SU-DHL-6 (cell line): ENCODE measurements around the gene TWIST2.

Source experiments
- H2AFZ ChIP-seq: fragments of 200-600 bp; sonication (generic); 2 replicates; pipeline ENCODE4 v1.6.1; 2014; ENCODE audit warnings: low read depth, mild to moderate bottlenecking, moderate library complexity, mixed read lengths, antibody characterized with exemption, low read length; ENCODE audit not compliant: severe bottlenecking
- H3F3A ChIP-seq: fragments of 200-600 bp; shearing (Covaris generic); 2 replicates; pipeline ENCODE4 v1.6.0; 2016; ENCODE audit warnings: antibody characterized with exemption, mild to moderate bottlenecking; ENCODE audit not compliant: insufficient read depth
- H3K27ac ChIP-seq: fragments of 200-600 bp; sonication (generic); 2 replicates; pipeline ENCODE4 v1.5.1; 2016; ENCODE audit warnings: low read depth, mild to moderate bottlenecking, low read length, moderate library complexity, mixed read lengths
- H3K27me3 ChIP-seq: fragments of 200-600 bp; sonication (generic), shearing (Covaris generic); 2 replicates; pipeline ENCODE4 v1.6.0; 2014; ENCODE audit warnings: mild to moderate bottlenecking, low read length
- H3K36me3 ChIP-seq: fragments of 200-600 bp; sonication (generic); 2 replicates; pipeline ENCODE4 v1.6.1; 2014; ENCODE audit warnings: mild to moderate bottlenecking, low read length, mixed read lengths
- H3K4me2 ChIP-seq: fragments of 300-600, 200-600 bp; shearing (Covaris generic), sonication (generic); 2 replicates; pipeline ENCODE4 v1.6.0; 2014; ENCODE audit warnings: low read length, low read depth, mild to moderate bottlenecking; ENCODE audit not compliant: poor library complexity, severe bottlenecking
- H3K4me3 ChIP-seq: fragments of 200-600 bp; sonication (generic); 2 replicates; pipeline ENCODE4 v1.5.1; 2014; ENCODE audit warnings: antibody characterized with exemption, low read length, mild to moderate bottlenecking, mixed read lengths; ENCODE audit not compliant: insufficient read depth, poor library complexity, severe bottlenecking
- H3K79me2 ChIP-seq: fragments of 200-600 bp; sonication (generic); 2 replicates; pipeline ENCODE4 v1.6.1; 2014; ENCODE audit warnings: mild to moderate bottlenecking, low read length, moderate library complexity; ENCODE audit not compliant: insufficient read depth
- H3K9ac ChIP-seq: fragments of 200-600 bp; sonication (generic); 2 replicates; pipeline ENCODE4 v1.7.0; 2014; ENCODE audit warnings: mild to moderate bottlenecking, low read length
- H3K9me2 ChIP-seq: fragments of 200-600 bp; sonication (generic); replicated peaks from 2 replicates; pipeline ENCODE4 v1.6.1; 2014; ENCODE audit warnings: low read length; ENCODE audit not compliant: insufficient read depth
- H3K9me3 ChIP-seq: fragments of 200-600 bp; sonication (generic); 2 replicates; pipeline ENCODE4 v1.6.1; 2014; ENCODE audit warnings: low read length, mixed read lengths; ENCODE audit not compliant: insufficient read depth
- H4K20me1 ChIP-seq: fragments of 200-600 bp; sonication (generic); 2 replicates; pipeline ENCODE4 v1.6.1; 2014; ENCODE audit warnings: low read depth, mild to moderate bottlenecking, antibody characterized with exemption, low read length, moderate library complexity, mixed read lengths
- CTCF ChIP-seq: fragments of 200-600 bp; sonication (generic); IDR thresholded peaks from one replicate; pipeline ENCODE4 v1.5.1; 2017; ENCODE audit warnings: antibody characterized with exemption, mild to moderate bottlenecking, low read length, moderate library complexity; ENCODE audit not compliant: insufficient read depth, poor library complexity, severe bottlenecking
- EZH2phosphoT487 ChIP-seq: fragments of 200-600 bp; sonication (generic), shearing (Covaris generic); conservative IDR thresholded peaks from 2 replicates; pipeline ENCODE4 v1.6.1; 2018; ENCODE audit warnings: mild to moderate bottlenecking, antibody characterized with exemption, low read length, moderate library complexity, mixed read lengths

TWIST2 gene

DNA sequence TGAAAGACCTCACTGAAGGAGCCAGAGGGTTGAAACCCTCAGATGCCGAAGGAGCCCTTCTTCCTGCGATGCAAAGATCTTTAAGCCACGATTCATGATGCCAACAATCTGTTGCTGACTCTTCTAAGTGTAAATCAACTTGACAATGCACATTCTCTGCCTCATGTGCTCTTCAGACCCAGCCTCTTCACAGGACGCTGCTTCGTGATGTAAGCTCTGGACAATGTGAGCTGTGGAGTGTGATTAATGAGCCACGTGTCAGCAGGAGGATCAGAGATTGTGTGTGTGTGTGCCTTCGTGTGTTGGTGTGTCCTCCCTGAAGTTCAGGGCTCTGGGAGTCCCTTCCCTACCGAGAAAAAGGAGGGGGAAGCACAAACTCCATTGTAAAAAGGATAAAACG, 26.5 kb upstream of the TWIST2 start:
- Histone ChIP-seq H3K4me2 (no peak overlapping the region), H3K36me3 (no peaks in the 10 kb centered on the region), H3K79me2 (no peaks in the 10 kb centered on the region), H3K4me3 (no peak overlapping the region), H4K20me1 (no peaks in the 10 kb centered on the region), H3K27ac (no peak overlapping the region), H3K9me3 (no peaks in the 10 kb centered on the region), H3K9me2 (no peaks in the 10 kb centered on the region), H3K9ac (no peak overlapping the region), H3K27me3 (no peaks in the 10 kb centered on the region), H3F3A (no peaks in the 10 kb centered on the region), H2AFZ (no peak overlapping the region)
- no peak for TF ChIP-seq EZH2phosphoT487
- TF ChIP-seq CTCF = no peak

DNA sequence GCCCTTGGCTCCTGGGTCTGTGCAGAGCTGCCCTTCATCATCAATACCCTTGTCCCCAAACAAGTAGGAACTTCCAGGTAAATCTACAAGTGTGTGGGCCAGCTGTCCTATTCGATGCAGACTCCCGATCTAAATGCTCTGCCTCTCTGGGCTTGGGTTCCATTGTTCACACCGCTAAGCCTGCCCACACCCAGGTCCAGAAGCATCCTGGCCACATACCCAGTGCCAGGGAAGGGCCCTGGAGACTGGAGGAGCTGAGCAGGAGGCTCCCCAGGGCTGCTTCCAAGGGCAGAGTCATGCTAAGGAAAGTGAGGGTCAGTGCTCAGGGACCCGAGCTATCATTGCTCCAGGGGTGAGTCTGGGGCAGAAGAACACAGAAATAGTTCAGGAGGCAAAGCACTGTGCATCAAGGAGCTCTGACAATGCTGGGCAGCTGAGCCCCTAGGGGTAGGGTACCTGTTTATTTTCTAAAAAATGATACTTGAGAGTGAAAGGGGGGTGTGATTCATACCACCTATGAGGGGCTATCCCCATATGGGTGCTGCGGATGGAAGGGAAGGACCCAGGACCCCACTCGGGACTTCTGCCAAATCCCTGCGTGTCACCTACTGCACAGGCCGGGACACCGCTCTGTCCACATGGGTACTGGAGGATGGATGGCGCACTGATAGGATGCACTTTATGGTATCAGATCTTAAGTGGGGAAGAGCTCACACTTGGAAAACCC, 25.8 kb upstream of the TWIST2 start:
- Histone ChIP-seq H3K27ac (no peak overlapping the region), H3K79me2 (no peaks in the 10 kb centered on the region), H2AFZ (no peak overlapping the region), H3K27me3 (no peaks in the 10 kb centered on the region), H3K4me3 (no peak overlapping the region), H3F3A (no peaks in the 10 kb centered on the region), H3K4me2 (no peak overlapping the region), H3K9me3 (no peaks in the 10 kb centered on the region), H3K36me3 (no peaks in the 10 kb centered on the region), H3K9ac (no peak overlapping the region), H3K9me2 (no peaks in the 10 kb centered on the region), H4K20me1 (no peaks in the 10 kb centered on the region)
- TF ChIP-seq EZH2phosphoT487 (no peak), CTCF (no peak)

DNA sequence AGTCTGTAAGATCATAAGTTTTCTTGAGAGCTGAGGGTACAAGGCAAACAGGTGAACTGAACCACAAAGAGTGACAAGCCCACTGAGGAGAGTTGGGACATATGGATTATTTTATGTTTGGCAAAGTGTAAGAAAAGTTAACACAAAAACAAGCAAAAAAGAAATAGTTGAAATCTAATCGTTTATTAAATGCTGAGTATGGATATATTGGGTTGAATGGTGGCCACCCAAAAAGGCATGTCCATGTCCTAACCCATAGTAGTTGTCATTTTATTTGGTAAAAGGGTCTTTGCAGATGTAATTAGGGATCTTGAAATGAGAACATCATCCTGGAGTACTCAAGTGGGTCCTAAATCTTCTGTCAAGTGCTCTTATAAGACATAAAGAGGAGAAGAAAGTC, 24.9 kb upstream of the TWIST2 start:
- Histone ChIP-seq H3K27me3 (no peaks in the 10 kb centered on the region), H3K9me3 (no peaks in the 10 kb centered on the region), H3F3A (no peaks in the 10 kb centered on the region)

More for the DNA sequence above, 24.9 kb upstream of the TWIST2 start:
- Histone ChIP-seq H3K9ac (no peak overlapping the region), H3K79me2 (no peaks in the 10 kb centered on the region), H3K4me2 (no peak overlapping the region), H4K20me1 (no peaks in the 10 kb centered on the region), H3K4me3 (no peak overlapping the region), H2AFZ (no peak overlapping the region), H3K36me3 (no peaks in the 10 kb centered on the region), H3K27ac (no peak overlapping the region), H3K9me2 (no peaks in the 10 kb centered on the region)
- TF ChIP-seq EZH2phosphoT487 (no peak), CTCF (no peak)
